Nephron progenitor cell (in vitro differentiated cells): Measurements from ENCODE around the gene ZBTB24.
A peak's percentile ranks its signal among the peaks of the same experiment; 100 is the strongest.

ENCODE experiments used
- DNase-seq: peaks from one replicate; pipeline ENCODE4 v3.0.0; 2021
- H3K27ac Mint-ChIP-seq: 2 replicates; pipeline ENCODE4 v1.8.0; 2021; ENCODE audit warnings: mild to moderate bottlenecking, moderate library complexity, mixed read lengths
- H3K27me3 Mint-ChIP-seq: 2 replicates; pipeline ENCODE4 v1.8.0; 2021; ENCODE audit warnings: mild to moderate bottlenecking, low read depth, mixed read lengths; ENCODE audit not compliant: poor library complexity
- H3K36me3 Mint-ChIP-seq: 2 replicates; pipeline ENCODE4 v1.8.0; 2021; ENCODE audit warnings: low read depth, mixed read lengths
- H3K4me1 Mint-ChIP-seq: 2 replicates; pipeline ENCODE4 v1.8.0; 2021; ENCODE audit warnings: mixed read lengths
- H3K4me3 Mint-ChIP-seq: 2 replicates; pipeline ENCODE4 v1.8.0; 2021; ENCODE audit warnings: mild to moderate bottlenecking, moderate library complexity, mixed read lengths
- H3K9me3 Mint-ChIP-seq: 2 replicates; pipeline ENCODE4 v1.8.0; 2021; ENCODE audit warnings: mild to moderate bottlenecking, moderate library complexity, mixed read lengths
- CTCF ChIP-seq: fragments of 200-600 bp; sonication (generic); IDR thresholded peaks from 2 replicates; pipeline ENCODE4 v1.5.0; 2021; ENCODE audit warnings: antibody characterized with exemption

Gene ZBTB24

GRCh38 chr6:109507490-109508072 is 24.6 kb upstream of the ZBTB24 start:
- H3K4me1 Mint-ChIP-seq, result peaks cover 13% of the 10 kb centered on the region
- H3K36me3 Mint-ChIP-seq, result no peaks in the 10 kb centered on the region
- H3K4me3 Mint-ChIP-seq, result no peak overlapping the region
- H3K27ac Mint-ChIP-seq, result no peak overlapping the region
- no peaks in the 10 kb centered on the region for H3K27me3 Mint-ChIP-seq
- DNase-seq, result no peak
- peaks cover 10% of the 10 kb centered on the region for H3K9me3 Mint-ChIP-seq
- TF ChIP-seq CTCF, result no peak

GRCh38 chr6:109506841-109507240 is 23.8 kb upstream of the ZBTB24 start:
- Mint-ChIP-seq H3K4me1 (peaks cover 13% of the 10 kb centered on the region), H3K27ac (no peak overlapping the region), H3K4me3 (no peak overlapping the region), H3K36me3 (no peaks in the 10 kb centered on the region), H3K9me3 (peaks cover 10% of the 10 kb centered on the region), H3K27me3 (no peaks in the 10 kb centered on the region)
- no peak for TF ChIP-seq CTCF
- no peak for DNase-seq

GRCh38 chr6:109506314-109506713 is 23.3 kb upstream of the ZBTB24 start:
- no peaks in the 10 kb centered on the region for H3K36me3 Mint-ChIP-seq
- TF ChIP-seq CTCF, result no peak
- H3K9me3 Mint-ChIP-seq, result peaks cover 10% of the 10 kb centered on the region
- H3K27ac Mint-ChIP-seq, result no peak overlapping the region
- H3K4me1 Mint-ChIP-seq, result peaks cover 13% of the 10 kb centered on the region
- H3K4me3 Mint-ChIP-seq, result no peak overlapping the region
- H3K27me3 Mint-ChIP-seq, result no peaks in the 10 kb centered on the region
- no peak for DNase-seq

GRCh38 chr6:109503327-109504224 is 20.6 kb upstream of the ZBTB24 start:
- H3K27ac Mint-ChIP-seq, result peak overlapping the region; percentile 69
- H3K4me1 Mint-ChIP-seq, result peaks cover 12% of the 10 kb centered on the region
- H3K9me3 Mint-ChIP-seq, result peaks cover 3% of the 10 kb centered on the region
- H3K36me3 Mint-ChIP-seq, result no peaks in the 10 kb centered on the region
- DNase-seq, result no peak
- no peak for TF ChIP-seq CTCF
- H3K4me3 Mint-ChIP-seq, result no peak overlapping the region
- H3K27me3 Mint-ChIP-seq, result peaks cover 3% of the 10 kb centered on the region

- Mint-ChIP-seq H3K27ac (no peak overlapping the region), H3K36me3 (no peaks in the 10 kb centered on the region), H3K4me3 (no peak overlapping the region), H3K27me3 (peaks cover 14% of the 10 kb centered on the region), H3K9me3 (no peaks in the 10 kb centered on the region), H3K4me1 (peaks cover 16% of the 10 kb centered on the region)
- no peak for DNase-seq
- TF ChIP-seq CTCF, result no peak
Measured at GRCh38 chr6:109498936-109499335, 15.9 kb upstream of the ZBTB24 start.

GRCh38 chr6:109498052-109498451 is 15.0 kb upstream of the ZBTB24 start:
- no peaks in the 10 kb centered on the region for H3K36me3 Mint-ChIP-seq
- H3K9me3 Mint-ChIP-seq, result no peaks in the 10 kb centered on the region
- H3K27ac Mint-ChIP-seq, result no peak overlapping the region
- no peak for DNase-seq
- H3K27me3 Mint-ChIP-seq, result peaks cover 14% of the 10 kb centered on the region
- no peak overlapping the region for H3K4me3 Mint-ChIP-seq
- TF ChIP-seq CTCF, result no peak
- peaks cover 12% of the 10 kb centered on the region for H3K4me1 Mint-ChIP-seq
